GM20000 (cell line): ENCODE measurements around the gene RAB2B.

Source experiments
- DNase-seq: peaks from one replicate; pipeline ENCODE4 v3.0.0; 2012; ENCODE audit warnings: low spot score
- CTCF ChIP-seq: IDR thresholded peaks from 2 replicates; pipeline ENCODE4 v1.5.1; 2012; ENCODE audit warnings: mild to moderate bottlenecking, control low read depth; ENCODE audit errors: extremely low read depth, missing control alignments

RAB2B gene

GRCh38 chr14:21518725-21519124 lies 42.0 kb upstream of the RAB2B start:
- no peak for DNase-seq
- TF ChIP-seq CTCF, result no peak

DNA sequence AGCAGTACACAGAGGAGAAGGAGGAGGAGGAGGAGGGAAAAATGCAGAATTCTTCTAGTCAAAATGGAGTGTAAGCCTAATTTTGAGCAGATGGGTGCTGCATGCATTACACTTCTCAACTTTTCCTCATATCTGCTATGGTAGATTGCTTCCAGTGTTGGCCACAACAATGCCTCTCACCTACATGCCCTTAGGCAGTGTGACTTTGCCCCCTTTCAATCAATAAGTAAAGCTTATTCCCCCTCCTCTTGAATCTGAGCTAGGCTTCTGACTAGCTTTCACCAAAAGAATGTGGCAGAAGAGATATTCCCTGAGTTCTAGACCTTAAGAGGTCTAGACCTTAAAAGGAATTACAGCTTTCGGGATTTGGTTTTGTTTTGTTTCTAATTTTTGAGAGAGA lies 37.6 kb upstream of the RAB2B start:
- DNase-seq, result no peak
- no peak for TF ChIP-seq CTCF

DNA sequence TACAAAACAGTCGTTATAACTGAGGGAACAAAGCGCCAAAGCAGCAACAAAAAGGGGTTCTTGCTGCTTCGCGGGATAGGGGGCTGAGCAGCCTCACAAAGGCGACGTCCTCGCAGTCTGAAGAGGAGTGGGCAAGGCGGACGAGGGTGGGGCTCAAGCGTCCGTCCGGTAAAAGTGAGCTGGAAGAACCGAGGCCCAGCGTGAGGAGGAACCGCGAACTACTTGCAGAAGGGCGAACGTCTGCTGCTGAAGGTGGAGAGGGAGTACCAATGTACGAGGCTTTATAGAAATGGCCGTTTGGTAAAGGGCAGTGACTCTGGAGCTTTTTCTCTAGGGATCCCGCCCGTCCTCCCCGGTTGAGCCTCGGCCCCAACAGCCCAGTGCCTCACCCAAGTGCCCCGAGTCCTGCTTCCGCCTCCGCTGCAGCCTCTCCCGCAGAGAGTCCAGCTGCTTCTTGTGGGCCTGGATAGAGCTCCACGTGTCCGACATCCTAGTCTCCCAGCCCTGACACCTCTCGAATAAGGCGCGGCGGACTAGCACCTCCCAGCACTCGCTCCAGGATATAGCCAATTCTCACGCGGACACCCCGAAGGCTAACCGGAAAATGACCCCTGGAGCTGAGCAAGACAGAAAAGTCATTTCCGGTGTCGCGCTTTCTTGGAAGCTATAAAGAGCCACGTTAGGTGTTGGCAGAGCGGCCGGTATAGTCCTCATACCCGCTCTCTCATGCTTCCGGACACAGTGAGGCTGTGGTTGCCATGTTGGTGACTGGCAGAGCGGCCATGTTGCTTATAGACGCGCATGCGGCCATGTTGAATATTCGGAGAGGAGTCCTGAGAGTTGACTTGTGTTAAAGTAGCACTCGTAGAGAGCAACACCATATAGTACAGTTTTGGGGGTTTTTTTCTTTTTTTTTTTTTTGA lies 34.2 kb upstream of the RAB2B start, which contains the start of gene METTL3:
Gene METTL3, minus strand, starts transcription at position 606 of the 923 bp plus-strand sequence. Its CDS starts 117 bp downstream, at position 489.
- peak; percentile 88 for DNase-seq
- TF ChIP-seq CTCF, result no peak

- TF ChIP-seq CTCF, result no peak
Observed at GRCh38 chr14:21509432-21510143, 32.8 kb upstream of the RAB2B start.

GRCh38 chr14:21506557-21506956 lies 29.8 kb upstream of the RAB2B start:
- TF ChIP-seq CTCF, result no peak
- DNase-seq, result no peak

More at GRCh38 chr14:21509432-21510143, 32.8 kb upstream of the RAB2B start:
- DNase-seq, result no peak

DNA sequence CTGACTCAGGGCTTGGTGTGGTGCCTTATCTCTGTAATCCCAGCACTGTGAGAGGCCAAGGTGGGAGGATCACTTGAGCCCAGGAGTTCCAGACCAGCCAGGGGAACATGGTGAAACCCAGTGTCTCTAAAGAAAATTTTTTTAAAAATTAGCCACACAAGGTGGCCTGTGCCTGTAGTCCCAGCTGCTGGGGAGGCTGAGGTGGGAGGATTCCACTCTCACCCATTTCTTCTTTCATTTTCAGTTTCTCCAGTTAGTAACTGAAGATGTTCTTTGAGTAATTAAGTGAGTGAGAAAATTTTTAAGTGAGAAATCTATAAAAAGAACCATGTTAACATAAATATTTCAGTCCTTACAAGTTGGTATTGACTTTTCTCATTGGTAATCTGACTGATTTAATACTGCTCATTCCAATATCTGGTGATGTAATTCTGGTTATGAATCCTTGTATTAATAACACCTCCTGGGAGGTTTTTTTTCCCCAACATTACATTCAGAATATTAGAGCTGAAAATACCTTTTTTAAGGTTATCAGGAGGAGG lies 28.3 kb upstream of the RAB2B start:
- no peak for TF ChIP-seq CTCF
- peak; percentile 37 for DNase-seq

DNA sequence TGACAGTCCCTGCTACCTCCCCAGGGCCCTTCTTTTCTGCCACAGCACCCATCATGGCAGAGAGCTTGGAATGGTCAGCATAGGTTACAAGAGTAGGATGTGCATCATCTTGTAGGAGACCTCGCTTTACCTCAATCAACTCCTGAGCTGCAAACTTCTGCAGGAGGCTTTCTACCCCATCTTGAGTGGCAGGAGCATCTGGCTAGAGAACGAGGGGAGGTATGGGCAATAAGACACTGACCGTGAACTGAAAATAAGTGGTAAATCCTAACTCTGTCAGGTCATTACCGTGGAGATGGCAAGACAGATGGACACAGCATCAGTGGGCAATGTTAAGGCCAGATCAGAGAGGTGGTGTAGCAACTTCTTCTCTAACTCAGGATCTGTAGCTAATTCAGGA lies 26.6 kb upstream of the RAB2B start:
- DNase-seq, result no peak
- no peak for TF ChIP-seq CTCF
